PFSK-1 (cell line): ENCODE results near the gene TTBK2.

Experiments used
- FOXP2 ChIP-seq: optimal IDR thresholded peaks from 2 replicates; pipeline ENCODE3; 2011; ENCODE audit warnings: borderline replicate concordance, control low read depth, inconsistent platforms; ENCODE audit not compliant: insufficient read depth; ENCODE audit errors: extremely low read length, extremely low read depth
- POLR2AphosphoS5 ChIP-seq: IDR thresholded peaks from 2 replicates; pipeline ENCODE4 v1.6.1; 2012; ENCODE audit warnings: low read depth, mild to moderate bottlenecking, control low read depth, low read length, moderate library complexity
- SIN3A ChIP-seq: IDR thresholded peaks from 2 replicates; pipeline ENCODE4 v1.6.1; 2012; ENCODE audit warnings: mild to moderate bottlenecking, low read length, moderate library complexity, borderline replicate concordance; ENCODE audit not compliant: insufficient read depth
- TAF1 ChIP-seq: IDR thresholded peaks from 2 replicates; pipeline ENCODE4 v1.6.1; 2012; ENCODE audit warnings: low read length, control low read depth, borderline replicate concordance; ENCODE audit not compliant: insufficient read depth
- TF ChIP-seq, protein P1 (sequence below), 2 experiments: IDR thresholded peaks; 2 replicates each; pipeline versions ENCODE4 v1.6.1 to v1.8.0; 2011 to 2012; ENCODE audit warnings: low read depth in 2 of 2, low read length in 2 of 2, control low read depth in 1 of 2, inconsistent platforms in 1 of 2, mild to moderate bottlenecking in 1 of 2, moderate library complexity in 1 of 2; ENCODE audit not compliant: insufficient read depth in 1 of 2

Gene TTBK2

GRCh38 chr15:42804739-42805138 is 115.8 kb downstream of the TTBK2 start:
- TF ChIP-seq SIN3A (no peak), FOXP2 (no peak), POLR2AphosphoS5 (no peak), TAF1 (no peak)
- TF ChIP-seq, protein P1, sequence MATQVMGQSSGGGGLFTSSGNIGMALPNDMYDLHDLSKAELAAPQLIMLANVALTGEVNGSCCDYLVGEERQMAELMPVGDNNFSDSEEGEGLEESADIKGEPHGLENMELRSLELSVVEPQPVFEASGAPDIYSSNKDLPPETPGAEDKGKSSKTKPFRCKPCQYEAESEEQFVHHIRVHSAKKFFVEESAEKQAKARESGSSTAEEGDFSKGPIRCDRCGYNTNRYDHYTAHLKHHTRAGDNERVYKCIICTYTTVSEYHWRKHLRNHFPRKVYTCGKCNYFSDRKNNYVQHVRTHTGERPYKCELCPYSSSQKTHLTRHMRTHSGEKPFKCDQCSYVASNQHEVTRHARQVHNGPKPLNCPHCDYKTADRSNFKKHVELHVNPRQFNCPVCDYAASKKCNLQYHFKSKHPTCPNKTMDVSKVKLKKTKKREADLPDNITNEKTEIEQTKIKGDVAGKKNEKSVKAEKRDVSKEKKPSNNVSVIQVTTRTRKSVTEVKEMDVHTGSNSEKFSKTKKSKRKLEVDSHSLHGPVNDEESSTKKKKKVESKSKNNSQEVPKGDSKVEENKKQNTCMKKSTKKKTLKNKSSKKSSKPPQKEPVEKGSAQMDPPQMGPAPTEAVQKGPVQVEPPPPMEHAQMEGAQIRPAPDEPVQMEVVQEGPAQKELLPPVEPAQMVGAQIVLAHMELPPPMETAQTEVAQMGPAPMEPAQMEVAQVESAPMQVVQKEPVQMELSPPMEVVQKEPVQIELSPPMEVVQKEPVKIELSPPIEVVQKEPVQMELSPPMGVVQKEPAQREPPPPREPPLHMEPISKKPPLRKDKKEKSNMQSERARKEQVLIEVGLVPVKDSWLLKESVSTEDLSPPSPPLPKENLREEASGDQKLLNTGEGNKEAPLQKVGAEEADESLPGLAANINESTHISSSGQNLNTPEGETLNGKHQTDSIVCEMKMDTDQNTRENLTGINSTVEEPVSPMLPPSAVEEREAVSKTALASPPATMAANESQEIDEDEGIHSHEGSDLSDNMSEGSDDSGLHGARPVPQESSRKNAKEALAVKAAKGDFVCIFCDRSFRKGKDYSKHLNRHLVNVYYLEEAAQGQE (IDR thresholded peaks at IDR 0.05; ENCODE audit: insufficient read depth in 1 of 2, low read depth in 2 of 2, low read length in 2 of 2): no peak

DNA sequence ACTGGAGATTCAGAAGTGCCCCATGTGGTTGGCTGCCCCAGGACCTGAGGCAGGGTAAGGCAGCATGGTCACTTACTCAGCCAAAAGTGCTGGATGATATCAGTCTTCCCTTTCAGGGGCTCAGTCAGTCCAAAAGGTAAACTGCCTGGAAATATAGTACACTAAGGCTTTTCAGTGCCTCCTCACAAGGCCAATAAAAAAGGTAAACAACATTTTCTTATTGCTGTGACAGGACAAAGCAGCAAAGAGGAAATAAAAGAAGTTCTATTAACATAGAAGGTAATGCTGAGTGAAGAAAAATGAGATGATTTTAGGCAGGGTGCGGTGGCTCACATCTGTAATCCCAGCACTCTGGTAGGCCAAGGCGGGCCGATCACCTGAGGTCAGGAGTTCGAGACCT is 117.1 kb downstream of the TTBK2 start:
- no peak for TF ChIP-seq POLR2AphosphoS5
- TF ChIP-seq, protein P1 (IDR thresholded peaks at IDR 0.05; ENCODE audit: insufficient read depth in 1 of 2, low read depth in 2 of 2, low read length in 2 of 2): no peak
- TF ChIP-seq TAF1: no peak
- TF ChIP-seq SIN3A: no peak
- TF ChIP-seq FOXP2: no peak

DNA sequence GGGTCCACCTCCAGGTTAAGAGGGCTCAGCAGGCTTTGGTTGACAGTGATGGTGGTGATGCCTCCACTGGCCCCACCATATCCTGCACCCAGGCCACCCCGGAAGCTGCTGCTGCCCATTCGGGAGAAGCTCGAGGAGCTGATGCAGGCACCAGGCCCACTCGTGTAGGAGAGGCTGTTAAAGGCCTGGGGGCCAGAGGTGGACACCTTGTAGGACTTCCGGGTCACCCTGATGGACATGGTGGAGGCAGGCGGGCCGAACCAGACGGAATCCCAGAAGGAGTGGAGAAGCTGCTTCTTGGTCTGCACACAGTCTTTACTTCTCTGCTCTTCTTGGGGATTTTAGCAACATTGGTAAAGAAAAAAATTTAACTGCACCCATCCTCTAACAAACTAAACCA is 118.4 kb downstream of the TTBK2 start:
- TF ChIP-seq POLR2AphosphoS5: no peak
- TF ChIP-seq, protein P1 (IDR thresholded peaks at IDR 0.05; ENCODE audit: insufficient read depth in 1 of 2, low read depth in 2 of 2, low read length in 2 of 2): no peak
- TF ChIP-seq FOXP2: no peak
- no peak for TF ChIP-seq TAF1
- no peak for TF ChIP-seq SIN3A

- TF ChIP-seq TAF1 (no peak), FOXP2 (no peak), SIN3A (no peak), POLR2AphosphoS5 (no peak)
- TF ChIP-seq, protein P1 (IDR thresholded peaks at IDR 0.05; ENCODE audit: insufficient read depth in 1 of 2, low read depth in 2 of 2, low read length in 2 of 2): no peak
These were observed 119.7 kb downstream of the TTBK2 start for GRCh38 chr15:42800731-42801474.

DNA sequence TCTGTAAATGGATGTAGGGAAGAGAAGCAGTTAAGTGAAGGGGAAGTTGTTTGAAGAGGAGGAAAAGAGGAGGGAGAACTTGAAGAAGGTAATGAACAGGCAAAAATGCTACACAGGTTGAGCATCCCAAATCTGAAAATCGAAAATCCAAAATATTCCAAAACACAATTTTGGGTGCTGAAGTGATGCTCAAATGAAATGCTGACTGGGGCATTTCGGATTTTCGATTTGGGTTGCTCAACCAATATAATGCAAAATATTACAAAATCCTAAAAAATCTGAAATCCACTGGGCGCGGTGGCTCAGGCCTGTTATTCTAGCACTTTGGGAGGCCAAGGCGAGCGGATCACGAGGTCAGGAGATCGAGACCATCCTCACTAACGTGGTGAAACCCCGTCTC is 121.8 kb downstream of the TTBK2 start:
- TF ChIP-seq, protein P1 (IDR thresholded peaks at IDR 0.05; ENCODE audit: insufficient read depth in 1 of 2, low read depth in 2 of 2, low read length in 2 of 2): no peak
- TF ChIP-seq SIN3A (no peak), POLR2AphosphoS5 (no peak)
